Amygdala (tissue), 56 donors: ENCODE data around the gene RPL29.
"Not testable (repeated sequence)": the region's sequence is repeated elsewhere in the genome, so short reads cannot be mapped to it uniquely, and the experiment has no call there.

Experiments used
- DNase-seq, 56 donors: peaks; one replicate each; lab custom pipeline; 2025; lab: John Stamatoyannopoulos, UW

The RPL29 gene

DNA sequence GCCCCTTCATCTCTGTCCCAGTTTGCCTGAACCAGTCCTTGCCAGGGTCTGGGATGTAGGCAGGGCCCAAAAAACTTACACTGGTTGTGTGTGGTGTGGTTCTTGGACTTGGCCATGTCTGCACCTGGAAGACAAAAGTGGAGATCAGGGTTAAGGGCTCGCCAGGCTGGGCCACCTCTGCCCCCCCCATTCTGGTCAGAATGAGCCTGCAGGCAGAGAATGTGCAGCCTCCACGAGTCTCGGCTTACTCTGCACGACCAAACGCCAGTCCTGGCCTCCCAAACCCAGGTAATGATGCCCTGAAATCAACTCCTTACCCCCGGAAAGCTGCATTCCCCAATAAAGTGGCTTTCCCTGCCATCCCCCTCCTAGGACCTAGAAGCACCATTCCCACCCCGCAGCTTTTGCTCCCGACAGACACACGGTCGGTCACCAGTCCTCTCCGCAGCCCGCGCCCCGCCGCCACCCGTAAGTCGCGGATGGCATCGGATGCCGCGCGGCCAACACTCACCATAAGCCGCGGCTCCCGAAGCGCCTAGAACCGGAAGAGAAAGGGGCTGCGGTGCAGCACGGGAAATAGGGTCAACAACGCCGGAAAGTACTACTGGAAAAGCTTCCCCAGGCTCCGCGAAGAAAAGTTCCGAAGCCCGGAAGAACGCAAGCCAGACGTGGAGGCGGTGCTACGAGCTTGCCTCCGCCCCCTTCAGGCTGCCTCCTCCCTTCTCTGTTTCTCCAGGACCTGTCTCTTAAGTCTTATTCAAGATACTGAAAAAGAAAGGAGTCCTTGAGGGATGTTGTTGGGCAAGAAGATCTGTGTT is at the start of gene RPL29:
Gene RPL29 (minus strand): TSS at position 550 of the 818 bp plus-strand sequence. CDS start 434 bp downstream, at position 116.
- peak; percentile 44 to 93 (median 83) for DNase-seq

- DNase-seq: peak in 1 of 56 donors; percentile 23
Observed at GRCh38 chr3:52044869-52045619, 49.3 kb upstream of the RPL29 start.

DNA sequence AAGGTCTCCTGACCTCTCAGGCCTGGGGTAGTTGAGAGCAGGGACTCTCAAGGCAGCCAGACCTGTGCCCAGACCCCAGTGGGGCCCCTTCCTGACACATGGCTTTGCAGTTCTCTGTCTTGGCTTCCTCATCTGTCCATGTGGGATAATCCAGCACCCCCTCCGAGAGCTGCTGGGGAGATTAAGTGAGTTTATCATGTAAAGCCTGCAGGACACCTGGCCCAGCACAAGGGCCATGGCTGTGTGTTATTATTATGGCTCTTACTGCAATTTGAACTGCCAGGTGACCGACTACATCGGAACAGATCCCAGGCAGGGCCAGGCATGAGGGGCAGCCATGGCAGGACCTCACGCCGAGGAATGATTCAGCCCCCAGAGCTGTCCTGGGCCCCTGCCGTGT is 48.1 kb upstream of the RPL29 start:
- no peak for DNase-seq

DNA sequence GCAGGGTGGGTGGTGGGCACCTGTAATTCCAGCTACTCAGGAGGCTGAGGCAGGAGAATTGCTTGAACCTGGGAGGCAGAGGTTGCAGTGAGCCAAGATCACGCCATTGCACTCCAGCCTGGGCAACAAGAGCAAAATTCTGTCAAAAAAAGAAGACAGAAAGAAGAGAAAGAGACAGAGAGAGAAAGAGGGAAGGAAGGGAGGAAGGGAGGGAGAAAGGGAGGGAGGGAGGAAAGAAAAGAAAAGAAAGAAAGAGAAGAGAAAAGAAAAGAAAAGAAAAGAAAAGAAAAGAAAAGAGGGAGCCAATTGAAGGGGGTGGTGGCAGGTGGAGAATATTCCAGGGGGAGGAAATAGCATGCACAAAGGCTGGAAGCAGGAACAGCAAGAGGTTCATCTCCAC is 47.3 kb upstream of the RPL29 start:
- DNase-seq: not testable (repeated sequence)

- DNase-seq: peak in 51 of 56 donors; percentile 24 to 90 (median 68)
Observed at GRCh38 chr3:52041118-52041731, 45.5 kb upstream of the RPL29 start.

GRCh38 chr3:52040600-52040999 is 44.9 kb upstream of the RPL29 start:
- DNase-seq: peak in 5 of 56 donors; percentile 25 to 59 (median 32)

DNA sequence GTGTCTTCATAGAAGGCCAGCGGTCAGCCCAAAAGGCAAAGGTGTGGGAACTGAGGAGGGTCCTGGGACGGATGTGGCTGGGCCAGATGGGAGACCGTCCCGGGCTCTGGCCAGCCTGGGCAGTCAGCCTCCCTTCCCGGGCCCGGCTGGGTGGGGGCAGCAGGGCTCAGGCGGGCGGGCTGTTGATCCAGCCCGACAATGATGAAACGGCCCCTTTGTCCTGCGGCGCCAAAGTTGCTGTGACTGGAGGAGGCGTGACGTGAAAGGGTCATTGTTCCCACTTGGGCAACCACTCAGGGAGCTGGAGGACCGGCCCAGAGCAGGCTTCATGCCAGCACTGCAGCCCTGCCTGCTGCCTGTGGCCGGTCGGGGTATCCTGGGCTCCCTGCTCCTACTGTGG is 44.2 kb upstream of the RPL29 start:
- peak; percentile 47 to 99 (median 95) for DNase-seq

DNA sequence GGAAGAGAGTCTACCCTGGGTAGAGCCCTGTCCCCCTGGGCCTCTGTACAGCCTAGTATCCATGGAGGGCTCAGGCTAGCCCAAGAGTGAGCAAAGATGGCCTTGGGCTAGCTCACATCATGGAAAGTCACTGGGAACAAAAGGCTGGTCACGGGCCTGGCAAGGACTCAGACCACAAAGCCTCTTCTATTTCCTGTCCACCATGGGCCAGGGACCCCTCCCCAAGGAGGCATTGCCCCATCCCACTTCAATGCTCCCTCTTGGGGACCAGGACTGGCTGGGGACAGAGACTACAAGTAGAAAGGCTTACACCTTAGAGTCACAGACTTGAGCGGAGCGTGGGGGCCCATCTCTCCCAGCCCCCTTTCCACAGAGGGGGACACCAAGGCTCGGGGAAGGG is 43.7 kb upstream of the RPL29 start:
- peak in 23 of 56 donors; percentile 38 to 88 (median 69) for DNase-seq

- peak in 5 of 56 donors; percentile 15 to 45 (median 33) for DNase-seq
Observed at GRCh38 chr3:52038227-52038626, 42.5 kb upstream of the RPL29 start.

DNA sequence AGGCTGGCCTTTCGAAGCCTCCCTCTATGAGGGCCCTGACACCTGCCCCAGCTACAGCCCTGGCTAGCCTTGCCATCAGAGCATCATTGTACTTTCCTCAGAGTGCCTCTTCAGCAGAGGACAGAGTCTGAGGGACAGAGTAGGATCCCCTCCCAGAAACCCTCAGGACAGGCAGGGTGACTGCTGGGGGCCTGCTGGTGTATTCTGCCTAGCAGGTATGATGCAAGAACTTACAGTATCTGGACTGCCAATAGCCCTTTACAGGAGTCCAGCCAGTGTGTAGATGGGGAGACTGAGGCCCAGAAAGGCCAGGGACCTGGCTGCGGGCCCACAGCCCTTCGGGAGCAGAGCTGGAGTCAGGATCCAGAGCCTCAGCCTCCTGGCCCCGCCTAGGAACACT is 41.6 kb upstream of the RPL29 start:
- DNase-seq: no peak

- DNase-seq: no peak
Observed at GRCh38 chr3:52036829-52037228, 41.1 kb upstream of the RPL29 start.

DNA sequence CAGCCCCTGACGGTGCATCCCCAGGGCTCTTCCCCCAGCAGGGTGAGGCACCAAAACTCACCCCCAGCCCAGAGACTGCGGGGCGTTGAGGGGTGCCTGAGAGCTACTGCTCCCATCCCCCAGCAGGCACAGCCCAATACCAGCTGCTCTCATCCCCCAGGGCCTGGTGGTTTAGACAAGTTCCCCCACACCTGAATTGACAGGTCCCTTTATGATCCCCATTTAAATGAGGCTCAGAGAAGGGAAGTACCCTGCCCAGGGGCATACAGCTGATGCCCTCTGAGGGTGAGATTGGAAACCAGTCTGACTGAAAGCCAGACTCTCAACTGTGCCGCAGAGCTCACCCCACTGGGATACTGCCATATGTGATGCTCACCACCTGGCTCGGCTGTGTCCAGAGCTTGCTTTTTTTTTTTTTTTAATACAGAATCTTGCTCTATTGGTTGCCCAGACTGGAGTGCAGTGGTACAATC is 40.6 kb upstream of the RPL29 start:
- no peak for DNase-seq

GRCh38 chr3:52034651-52035050 is 39.0 kb upstream of the RPL29 start:
- no peak for DNase-seq

- no peak for DNase-seq
Observed at GRCh38 chr3:52034212-52034611, 38.5 kb upstream of the RPL29 start.

DNA sequence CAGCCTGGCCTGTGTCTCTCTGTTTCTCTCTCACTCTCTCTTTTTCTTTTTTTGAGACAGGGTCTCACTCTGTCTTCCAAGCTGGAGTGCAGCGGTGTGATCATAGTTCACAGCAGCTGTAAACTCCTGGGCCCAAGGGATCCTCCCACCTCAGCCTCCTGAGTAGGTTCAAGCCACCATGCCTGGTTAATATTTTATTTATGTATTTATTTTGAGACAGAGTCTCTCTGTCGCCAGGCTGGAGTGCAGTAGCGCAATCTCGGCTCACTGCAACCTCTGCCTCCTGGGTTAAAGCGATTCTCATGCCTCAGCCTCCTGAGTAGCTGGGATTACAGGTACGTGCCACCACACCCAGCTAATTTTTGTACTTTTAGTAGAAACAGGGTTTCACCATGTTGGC is 38.1 kb upstream of the RPL29 start:
- not testable (repeated sequence) for DNase-seq

GRCh38 chr3:52032702-52033408 is 37.2 kb upstream of the RPL29 start:
- DNase-seq: peak in 16 of 56 donors; percentile 37 to 70 (median 56)

GRCh38 chr3:52031896-52032295 is 36.2 kb upstream of the RPL29 start:
- DNase-seq: no peak

DNA sequence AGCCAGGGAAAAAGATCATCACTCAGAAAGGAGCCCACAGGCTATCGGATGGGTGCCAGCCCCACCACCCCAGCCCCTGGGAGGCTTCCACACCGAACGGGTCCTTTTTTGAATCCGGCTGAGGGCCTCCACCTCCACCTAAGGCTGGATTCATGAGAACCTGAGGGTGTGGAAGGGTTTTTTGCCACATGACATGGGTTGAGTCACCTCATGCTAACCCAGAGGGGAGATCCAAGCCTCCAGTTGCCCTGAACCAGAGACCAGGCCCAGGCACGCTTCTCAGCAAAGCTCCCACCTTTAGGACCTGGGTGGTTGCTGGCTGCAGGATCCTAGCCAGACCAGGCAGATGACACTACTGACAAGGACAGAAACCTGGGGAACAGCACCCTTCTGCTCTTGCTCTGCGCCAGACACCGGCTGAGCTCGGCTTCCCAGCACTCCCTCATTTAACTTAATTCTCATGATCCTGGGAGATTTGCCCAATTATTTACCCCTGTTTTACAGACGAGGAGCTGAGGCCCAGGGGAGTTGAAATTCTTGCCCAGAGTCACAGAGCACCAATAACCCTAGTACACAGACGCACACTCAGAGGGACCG is 35.1 kb upstream of the RPL29 start:
- DNase-seq: no peak

GRCh38 chr3:52029535-52029934 is 33.8 kb upstream of the RPL29 start:
- DNase-seq: no peak

- DNase-seq: no peak
Observed at GRCh38 chr3:52029053-52029452, 33.4 kb upstream of the RPL29 start.
